GM12878 (cell line): ENCODE measurements around the gene SPAG16.

Experiments used
- CEBPB ChIP-seq, 2 experiments: fragments of 150-350 bp in 1 of 2; IDR thresholded peaks; 2 replicates each; pipeline ENCODE4 v1.6.1; 2012 to 2014; ENCODE audit warnings: low read depth in 2 of 2, low read length in 2 of 2, borderline replicate concordance in 1 of 2, inconsistent platforms in 1 of 2
- CTCF ChIP-seq, 3 experiments: IDR thresholded peaks in 2 of 3; conservative IDR thresholded peaks in 1 of 3; 2 replicates each; pipeline ENCODE4 v1.5.1; 2011; ENCODE audit warnings: low read depth in 3 of 3, low read length in 3 of 3, mild to moderate bottlenecking in 3 of 3, control low read depth in 2 of 3, moderate library complexity in 2 of 3, inconsistent platforms in 1 of 3, mixed read lengths in 1 of 3; ENCODE audit not compliant: control insufficient read depth in 2 of 3, insufficient read depth in 1 of 3; ENCODE audit errors: extremely low read depth in 1 of 3
- EGR1 ChIP-seq, 2 experiments: IDR thresholded peaks; 1 replicate in 1 of 2; 2 replicates in 1 of 2; pipeline ENCODE4 v1.6.1; 2011 to 2012; ENCODE audit warnings: low read depth in 2 of 2, low read length in 2 of 2, borderline replicate concordance in 1 of 2, mild to moderate bottlenecking in 1 of 2, moderate library complexity in 1 of 2
- EP300 ChIP-seq, 2 experiments: fragments of 150-350 bp in 1 of 2; IDR thresholded peaks; 2 replicates each; pipeline ENCODE4 v1.6.1; 2011 to 2012; ENCODE audit warnings: low read depth in 2 of 2, low read length in 2 of 2, borderline replicate concordance in 1 of 2, improper control_type of control experiment in 1 of 2, inconsistent platforms in 1 of 2; ENCODE audit not compliant: control insufficient read depth in 1 of 2
- MAX ChIP-seq: IDR thresholded peaks from 2 replicates; pipeline ENCODE4 v1.6.1; 2012; ENCODE audit warnings: low read depth, low read length, improper control_type of control experiment
- NFXL1 ChIP-seq: fragments of 450-650 bp; IDR thresholded peaks from 2 replicates; pipeline ENCODE4 v1.6.1; 2017; ENCODE audit warnings: antibody characterized with exemption, mild to moderate bottlenecking, borderline replicate concordance
- PRDM15 ChIP-seq: fragments of 450-650 bp; formaldehyde crosslinking; IDR thresholded peaks from 2 replicates; pipeline ENCODE4 v1.4.0; 2020; ENCODE audit warnings: mild to moderate bottlenecking, moderate library complexity
- ZBTB33 ChIP-seq: fragments of 450-650 bp; IDR thresholded peaks from 2 replicates; pipeline ENCODE4 v1.6.1; 2017; ENCODE audit warnings: mild to moderate bottlenecking
- ZZZ3 ChIP-seq: IDR thresholded peaks from 2 replicates; pipeline ENCODE4 v1.6.1; 2011; ENCODE audit warnings: low read depth; ENCODE audit not compliant: control insufficient read depth, insufficient read length

- no peak for TF ChIP-seq CTCF (IDR thresholded peaks at IDR 0.05 in 2 of 3, conservative IDR thresholded peaks at IDR 0.05 in 1 of 3; ENCODE audit: control insufficient read depth in 2 of 3, extremely low read depth in 1 of 3, insufficient read depth in 1 of 3, low read depth in 3 of 3, low read length in 3 of 3)
- TF ChIP-seq ZBTB33: no peak
- TF ChIP-seq CEBPB (IDR thresholded peaks at IDR 0.05; ENCODE audit: borderline replicate concordance in 1 of 2, low read depth in 2 of 2, low read length in 2 of 2): no peak
- no peak for TF ChIP-seq NFXL1
- no peak for TF ChIP-seq EGR1 (IDR thresholded peaks at IDR 0.05; ENCODE audit: borderline replicate concordance in 1 of 2, low read depth in 2 of 2, low read length in 2 of 2)
- TF ChIP-seq PRDM15 (CRISPR knock-in tag): no peak
- TF ChIP-seq MAX: no peak
- no peak for TF ChIP-seq ZZZ3
- TF ChIP-seq EP300 (IDR thresholded peaks at IDR 0.05; ENCODE audit: borderline replicate concordance in 1 of 2, control insufficient read depth in 1 of 2, low read depth in 2 of 2, low read length in 2 of 2): no peak
These were observed 832.8 kb downstream of the SPAG16 start for GRCh38 chr2:214117054-214117453.
